Measurements from ENCODE around the gene PRRC2B. TPM values are rescaled to one million over a fixed set of nuclear protein-coding genes. Genes with fewer than 3 reads are reported as not detected.

PRRC2B gene
- total RNA-seq, 1 experiment from 2014 or later, result 41.1 TPM

DNA sequence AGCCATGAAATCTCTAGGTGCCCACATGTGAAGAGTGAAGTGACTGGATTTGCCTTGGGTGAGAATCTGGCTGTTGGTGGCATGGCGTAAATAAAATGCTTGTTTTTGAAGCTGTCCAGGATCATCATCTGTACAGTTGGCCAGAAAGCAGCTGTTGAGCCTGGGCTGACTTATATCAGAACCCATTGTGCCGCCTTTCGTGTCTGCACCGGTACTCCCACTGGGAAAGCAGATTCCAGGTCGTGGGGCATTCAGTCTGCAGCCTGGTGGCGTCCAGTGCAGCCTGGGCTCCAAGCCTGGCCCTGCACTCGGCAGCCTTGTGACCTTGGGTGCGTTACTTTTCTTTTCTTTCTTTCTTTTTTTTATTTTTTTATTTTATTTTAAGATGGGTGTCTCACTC, 27.8 kb downstream of the PRRC2B start:
- DNase-seq (ENCODE audit: low read depth in 1 of 2, low spot score in 2 of 2), result no peak
- H3K9me3 ChIP-seq (replicated peaks), result no peaks in the 10 kb centered on the region
- H3K4me3 ChIP-seq, result no peak overlapping the region
- H3K4me1 ChIP-seq (replicated peaks), result peaks cover 54% of the 10 kb centered on the region
- H3K27me3 ChIP-seq (replicated peaks), result no peaks in the 10 kb centered on the region
- H3K36me3 ChIP-seq, result peaks cover 20% of the 10 kb centered on the region
- no peak overlapping the region for H3K27ac ChIP-seq

DNA sequence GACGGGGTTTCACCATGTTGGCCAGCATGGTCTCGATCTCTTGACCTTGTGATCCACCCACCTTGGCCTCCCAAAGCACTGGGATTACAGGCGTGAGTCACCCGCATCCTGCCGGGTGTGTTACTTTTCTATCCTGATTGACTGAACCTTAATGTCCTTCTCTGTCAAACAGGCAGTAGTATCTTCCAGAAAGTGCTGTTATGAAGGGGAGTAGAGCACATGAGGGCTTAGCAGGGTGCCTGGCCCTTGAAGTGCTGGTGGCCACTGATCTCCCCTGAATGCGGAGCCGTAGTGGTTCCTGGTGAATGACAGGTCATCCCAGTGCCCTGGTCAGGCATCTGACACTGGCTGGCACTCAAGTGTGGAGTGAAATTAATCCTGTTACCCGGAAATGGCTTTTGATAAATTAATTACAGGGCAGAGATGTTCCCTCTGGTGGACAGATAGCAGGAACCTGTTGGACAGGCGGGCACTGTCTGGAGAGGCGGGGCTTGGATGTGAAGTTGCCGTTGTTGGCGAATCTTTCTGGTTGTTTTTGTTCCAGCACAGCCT, 28.4 kb downstream of the PRRC2B start:
- peaks cover 51% of the 10 kb centered on the region for H3K4me1 ChIP-seq (replicated peaks)
- no peak for DNase-seq (ENCODE audit: low read depth in 1 of 2, low spot score in 2 of 2)
- H3K27me3 ChIP-seq (replicated peaks), result no peaks in the 10 kb centered on the region
- no peak overlapping the region for H3K4me3 ChIP-seq
- no peaks in the 10 kb centered on the region for H3K9me3 ChIP-seq (replicated peaks)
- no peak overlapping the region for H3K27ac ChIP-seq
- peaks cover 20% of the 10 kb centered on the region for H3K36me3 ChIP-seq

DNA sequence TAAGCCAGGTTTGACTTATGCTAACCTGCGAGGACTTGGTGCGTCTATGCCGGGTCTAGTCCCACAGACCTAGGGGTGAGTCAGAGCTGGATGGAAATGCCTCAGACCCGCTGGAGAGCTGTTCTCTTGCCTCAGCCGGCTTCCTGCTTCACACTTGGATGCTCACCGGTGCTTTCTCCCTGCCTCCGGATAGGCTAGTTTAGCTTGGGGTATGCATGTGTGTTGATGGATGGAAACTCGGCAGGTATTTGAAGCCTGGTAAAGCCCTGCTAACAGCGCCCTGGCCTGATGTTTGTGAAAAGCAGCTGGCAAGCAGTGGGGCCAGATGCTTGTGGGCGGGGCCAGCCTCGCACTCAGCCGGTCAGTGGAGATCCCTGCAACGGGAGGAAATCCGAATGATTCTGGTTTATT, 29.3 kb downstream of the PRRC2B start:
- no peaks in the 10 kb centered on the region for H3K27me3 ChIP-seq (replicated peaks)
- peaks cover 16% of the 10 kb centered on the region for H3K36me3 ChIP-seq
- no peak overlapping the region for H3K4me3 ChIP-seq
- H3K4me1 ChIP-seq (replicated peaks), result peaks cover 42% of the 10 kb centered on the region
- no peaks in the 10 kb centered on the region for H3K9me3 ChIP-seq (replicated peaks)
- peak in 1 of 2 experiments; percentile 59 for DNase-seq (ENCODE audit: low read depth in 1 of 2, low spot score in 2 of 2)
- H3K27ac ChIP-seq, result no peak overlapping the region

- Histone ChIP-seq H3K4me3 (no peak overlapping the region), H3K27ac (no peak overlapping the region), H3K36me3 (peaks cover 14% of the 10 kb centered on the region), H3K4me1 (replicated peaks) (peaks cover 31% of the 10 kb centered on the region), H3K27me3 (replicated peaks) (no peaks in the 10 kb centered on the region), H3K9me3 (replicated peaks) (no peaks in the 10 kb centered on the region)
- no peak for DNase-seq (ENCODE audit: low read depth in 1 of 2, low spot score in 2 of 2)
These were observed 32.7 kb downstream of the PRRC2B start for GRCh38 chr9:131426545-131426944.

DNA sequence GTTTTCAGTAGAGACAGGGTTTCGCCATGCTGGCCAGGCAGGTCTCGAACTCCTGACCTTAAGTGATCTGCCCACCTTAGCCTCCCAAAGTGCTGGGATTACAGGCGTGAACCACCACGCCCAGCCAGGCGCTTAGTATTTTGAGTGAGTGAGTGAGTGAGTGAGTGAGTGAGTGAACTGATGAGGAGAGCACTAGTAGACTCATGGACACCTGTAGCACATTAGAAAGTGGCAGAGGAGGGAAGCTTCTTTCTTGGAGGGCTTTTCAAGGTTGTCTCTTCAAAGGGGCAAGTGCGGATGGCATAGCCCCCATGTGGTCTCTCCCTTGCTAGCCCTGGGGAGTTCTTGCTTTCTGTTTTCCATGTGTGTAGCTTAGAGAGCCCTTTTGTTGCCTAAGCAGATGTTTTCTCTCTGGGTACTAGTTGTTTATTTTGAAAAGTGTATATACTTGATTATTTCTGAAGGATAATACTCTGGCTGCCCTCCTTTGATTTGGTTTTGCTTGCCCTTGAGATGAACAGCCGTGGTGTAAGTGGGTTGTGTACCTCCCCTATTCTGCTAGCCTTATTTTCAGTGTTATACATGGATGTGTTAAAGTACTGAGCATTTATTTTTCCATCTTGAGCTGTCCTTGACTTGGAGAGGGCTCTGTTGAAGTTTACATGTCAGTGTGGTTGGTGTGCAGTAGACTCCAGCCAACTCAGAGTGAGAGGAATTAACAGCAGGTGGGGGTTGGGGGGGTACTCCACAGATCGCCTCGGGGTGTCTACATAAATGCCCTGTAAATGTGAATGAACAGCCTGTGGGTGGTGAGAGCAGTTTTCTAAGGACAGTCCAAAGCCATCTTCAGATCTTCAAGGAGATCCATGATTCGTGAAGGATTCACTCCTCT, 35.5 kb downstream of the PRRC2B start:
- Histone ChIP-seq H3K4me3 (no peak overlapping the region), H3K27me3 (replicated peaks) (no peaks in the 10 kb centered on the region), H3K36me3 (peaks cover 35% of the 10 kb centered on the region), H3K4me1 (replicated peaks) (peaks cover 34% of the 10 kb centered on the region), H3K27ac (no peak overlapping the region), H3K9me3 (replicated peaks) (no peaks in the 10 kb centered on the region)
- no peak for DNase-seq (ENCODE audit: low read depth in 1 of 2, low spot score in 2 of 2)

DNA sequence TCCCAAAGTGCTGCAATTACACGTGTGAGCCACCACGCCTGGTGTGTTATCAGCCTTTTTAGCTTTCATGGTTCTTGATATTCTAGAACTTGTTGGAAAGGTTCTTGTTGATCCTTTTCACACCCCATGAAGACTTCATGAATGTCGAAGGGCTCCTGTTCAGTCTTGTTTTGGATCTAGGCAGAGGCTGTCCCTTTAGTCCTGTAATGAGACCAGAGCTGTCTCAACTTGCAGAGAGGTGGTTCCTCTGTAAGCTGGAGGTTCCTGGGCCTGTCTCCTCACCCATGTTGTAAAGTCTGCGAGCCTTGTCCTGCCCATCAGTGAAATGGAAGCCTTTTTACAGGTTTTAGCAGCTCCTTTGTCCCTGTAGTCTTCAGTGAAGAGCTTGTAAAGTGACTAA, 38.2 kb downstream of the PRRC2B start:
- DNase-seq (ENCODE audit: low read depth in 1 of 2, low spot score in 2 of 2), result no peak
- H3K4me3 ChIP-seq, result no peak overlapping the region
- peaks cover 34% of the 10 kb centered on the region for H3K4me1 ChIP-seq (replicated peaks)
- H3K9me3 ChIP-seq (replicated peaks), result no peaks in the 10 kb centered on the region
- peaks cover 53% of the 10 kb centered on the region for H3K36me3 ChIP-seq
- H3K27ac ChIP-seq, result no peak overlapping the region
- no peaks in the 10 kb centered on the region for H3K27me3 ChIP-seq (replicated peaks)

GRCh38 chr9:131432597-131433301, 38.9 kb downstream of the PRRC2B start:
- peaks cover 60% of the 10 kb centered on the region for H3K36me3 ChIP-seq
- H3K4me1 ChIP-seq (replicated peaks), result peaks cover 34% of the 10 kb centered on the region
- H3K4me3 ChIP-seq, result no peak overlapping the region
- H3K27ac ChIP-seq, result no peak overlapping the region
- DNase-seq (ENCODE audit: low read depth in 1 of 2, low spot score in 2 of 2), result peak in 1 of 2 experiments; percentile 60
- H3K9me3 ChIP-seq (replicated peaks), result no peaks in the 10 kb centered on the region
- no peaks in the 10 kb centered on the region for H3K27me3 ChIP-seq (replicated peaks)

DNA sequence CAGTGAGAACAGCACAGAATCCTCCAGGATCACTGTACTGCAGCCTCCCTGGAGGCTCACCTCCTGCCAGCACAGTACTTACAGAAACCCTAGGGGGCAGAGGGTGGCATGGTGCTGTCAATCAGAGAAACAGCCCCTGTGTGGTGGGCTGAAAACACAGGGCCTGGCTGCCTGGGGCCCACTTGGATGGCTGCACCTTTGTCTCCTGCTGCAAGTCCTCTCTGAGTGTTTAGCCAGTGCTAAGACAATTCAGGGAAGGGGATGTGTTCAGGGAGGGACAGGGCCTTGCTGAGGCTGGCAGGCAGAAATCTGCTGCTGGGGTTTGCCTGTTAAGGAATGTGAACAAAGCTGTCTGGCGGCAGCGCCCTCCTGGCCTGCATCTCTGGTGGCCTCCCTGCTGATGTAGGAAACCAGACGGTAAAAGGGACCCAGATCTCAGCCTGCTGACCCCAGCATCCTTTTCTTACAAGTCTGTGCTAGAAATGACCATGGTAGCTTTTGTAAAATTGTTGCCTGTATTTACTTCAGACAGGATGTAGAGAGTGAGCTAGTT, 39.5 kb downstream of the PRRC2B start:
- H3K36me3 ChIP-seq, result peaks cover 66% of the 10 kb centered on the region
- no peak overlapping the region for H3K4me3 ChIP-seq
- no peaks in the 10 kb centered on the region for H3K27me3 ChIP-seq (replicated peaks)
- H3K27ac ChIP-seq, result no peak overlapping the region
- H3K4me1 ChIP-seq (replicated peaks), result peaks cover 34% of the 10 kb centered on the region
- H3K9me3 ChIP-seq (replicated peaks), result no peaks in the 10 kb centered on the region
- no peak for DNase-seq (ENCODE audit: low read depth in 1 of 2, low spot score in 2 of 2)

GRCh38 chr9:131434673-131435072, 40.8 kb downstream of the PRRC2B start:
- Histone ChIP-seq H3K4me1 (replicated peaks) (peaks cover 22% of the 10 kb centered on the region), H3K36me3 (peaks cover 79% of the 10 kb centered on the region), H3K27ac (no peak overlapping the region), H3K9me3 (replicated peaks) (no peaks in the 10 kb centered on the region), H3K27me3 (replicated peaks) (no peaks in the 10 kb centered on the region), H3K4me3 (no peak overlapping the region)
- no peak for DNase-seq (ENCODE audit: low read depth in 1 of 2, low spot score in 2 of 2)

DNA sequence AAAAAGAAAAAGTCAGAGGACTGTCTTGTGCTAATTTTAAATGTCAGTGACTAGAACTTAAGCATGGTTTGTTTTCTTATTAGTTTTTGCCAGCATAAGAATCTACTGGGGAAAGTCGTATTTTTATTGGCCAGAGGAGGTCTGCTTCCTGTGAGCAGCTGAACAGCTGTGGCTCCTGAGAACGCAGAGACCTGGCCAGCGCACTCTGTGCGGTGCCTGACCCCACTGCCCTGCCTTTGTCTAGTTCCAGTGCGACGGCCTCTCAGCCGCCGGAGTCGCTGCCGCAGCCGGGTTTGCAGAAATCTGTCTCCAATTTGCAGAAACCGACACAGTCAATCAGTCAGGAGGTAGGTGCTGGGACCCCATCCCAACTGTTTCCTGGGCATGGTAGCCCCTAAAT, 42.5 kb downstream of the PRRC2B start:
- H3K9me3 ChIP-seq (replicated peaks), result no peaks in the 10 kb centered on the region
- H3K4me3 ChIP-seq, result no peak overlapping the region
- no peaks in the 10 kb centered on the region for H3K27me3 ChIP-seq (replicated peaks)
- H3K4me1 ChIP-seq (replicated peaks), result peaks cover 21% of the 10 kb centered on the region
- H3K36me3 ChIP-seq, result peaks cover 89% of the 10 kb centered on the region
- DNase-seq (ENCODE audit: low read depth in 1 of 2, low spot score in 2 of 2), result no peak
- no peak overlapping the region for H3K27ac ChIP-seq

DNA sequence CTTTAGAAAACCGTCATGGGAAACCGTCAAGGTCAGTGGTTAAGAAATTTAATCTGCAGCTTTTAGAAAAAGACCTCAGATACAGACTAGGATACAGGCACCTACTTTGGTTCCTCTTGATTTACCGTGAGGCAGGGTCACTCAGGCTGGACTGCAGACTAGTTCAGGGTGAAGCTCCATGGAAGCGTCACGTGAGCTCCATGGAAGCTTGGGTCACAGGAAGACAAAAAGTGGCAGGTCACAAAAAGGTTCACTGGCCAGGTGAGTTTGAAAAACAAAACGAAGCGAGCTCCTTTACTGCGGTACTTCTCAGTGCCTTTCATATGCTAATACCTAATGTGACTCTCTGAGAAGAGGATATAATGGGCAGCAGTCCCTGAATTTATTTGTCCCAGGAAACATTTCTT, 43.0 kb downstream of the PRRC2B start:
- peaks cover 90% of the 10 kb centered on the region for H3K36me3 ChIP-seq
- H3K27me3 ChIP-seq (replicated peaks), result no peaks in the 10 kb centered on the region
- H3K9me3 ChIP-seq (replicated peaks), result no peaks in the 10 kb centered on the region
- no peak overlapping the region for H3K27ac ChIP-seq
- no peak overlapping the region for H3K4me3 ChIP-seq
- H3K4me1 ChIP-seq (replicated peaks), result peaks cover 21% of the 10 kb centered on the region
- no peak for DNase-seq (ENCODE audit: low read depth in 1 of 2, low spot score in 2 of 2)

DNA sequence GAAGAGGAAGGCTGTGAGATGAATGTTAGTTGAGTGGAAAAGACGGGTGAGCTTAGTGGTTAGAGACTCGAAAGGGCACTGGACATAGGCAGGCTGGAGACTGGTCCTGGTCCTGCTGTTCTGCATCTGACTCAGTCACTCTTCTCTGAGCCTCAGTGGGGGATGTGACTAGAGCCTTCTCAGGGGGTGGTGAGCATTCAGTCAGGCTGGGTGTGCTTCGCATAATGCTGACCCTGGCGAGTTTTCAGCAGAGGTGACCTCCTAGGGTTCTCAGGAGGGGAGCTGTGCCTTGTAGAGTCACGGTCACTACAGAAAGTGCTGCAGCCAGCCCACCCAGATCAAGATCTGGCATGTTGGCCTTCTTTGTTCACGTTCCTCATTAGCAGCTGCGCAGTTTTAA, 44.3 kb downstream of the PRRC2B start:
- H3K27ac ChIP-seq, result no peak overlapping the region
- H3K4me1 ChIP-seq (replicated peaks), result peaks cover 8% of the 10 kb centered on the region
- DNase-seq (ENCODE audit: low read depth in 1 of 2, low spot score in 2 of 2), result no peak
- H3K27me3 ChIP-seq (replicated peaks), result no peaks in the 10 kb centered on the region
- peaks cover 88% of the 10 kb centered on the region for H3K36me3 ChIP-seq
- no peak overlapping the region for H3K4me3 ChIP-seq
- H3K9me3 ChIP-seq (replicated peaks), result no peaks in the 10 kb centered on the region

DNA sequence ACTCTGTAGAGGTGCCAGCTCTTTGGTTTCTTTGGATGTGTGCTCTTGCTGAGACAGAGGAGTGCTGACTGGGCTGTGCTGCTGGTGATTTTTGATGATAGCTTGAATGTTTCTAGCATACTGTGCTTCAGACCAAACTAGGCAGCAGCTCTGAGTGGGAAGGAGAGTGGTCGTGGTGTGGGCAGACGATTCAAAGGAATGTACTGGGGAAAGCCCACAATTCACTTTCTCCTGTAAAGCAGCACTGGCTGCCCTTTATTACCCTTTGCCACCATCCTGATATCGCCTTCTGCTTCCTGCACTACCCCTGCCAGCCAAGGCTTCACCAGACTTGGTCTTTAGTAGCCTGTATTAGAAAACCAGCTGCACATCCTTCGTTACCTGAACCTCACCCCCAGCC, 45.3 kb downstream of the PRRC2B start:
- Histone ChIP-seq H3K9me3 (replicated peaks) (no peaks in the 10 kb centered on the region), H3K27me3 (replicated peaks) (no peaks in the 10 kb centered on the region), H3K4me3 (no peak overlapping the region), H3K36me3 (peaks cover 88% of the 10 kb centered on the region), H3K27ac (no peak overlapping the region), H3K4me1 (replicated peaks) (no peaks in the 10 kb centered on the region)
- no peak for DNase-seq (ENCODE audit: low read depth in 1 of 2, low spot score in 2 of 2)

GRCh38 chr9:131441441-131441840, 47.6 kb downstream of the PRRC2B start:
- no peaks in the 10 kb centered on the region for H3K27me3 ChIP-seq (replicated peaks)
- H3K9me3 ChIP-seq (replicated peaks), result no peaks in the 10 kb centered on the region
- no peak for DNase-seq (ENCODE audit: low read depth in 1 of 2, low spot score in 2 of 2)
- no peak overlapping the region for H3K27ac ChIP-seq
- no peak overlapping the region for H3K4me3 ChIP-seq
- H3K4me1 ChIP-seq (replicated peaks), result no peaks in the 10 kb centered on the region
- peaks cover 92% of the 10 kb centered on the region for H3K36me3 ChIP-seq
